ENCODE measurements around the gene MRPS18A. TPM values are rescaled to one million over a fixed set of nuclear protein-coding genes. Genes with fewer than 3 reads are reported as not detected.

The MRPS18A gene
- total RNA-seq, 1 experiment from 2014 or later = 54.8 TPM

GRCh38 chr6:43671801-43672690 lies 15.5 kb downstream of the MRPS18A start:
- Histone ChIP-seq H3K4me1 (replicated peaks; ENCODE audit: insufficient read depth) (peaks cover 45% of the 10 kb centered on the region), H3K36me3 (ENCODE audit: low read depth) (peaks cover 9% of the 10 kb centered on the region; the same call in 1 of the 2 replicates), H4K20me1 (ENCODE audit: insufficient read depth) (no peaks in the 10 kb centered on the region), H2AFZ (no peak overlapping the region), H3K27me3 (ENCODE audit: insufficient read depth, low read depth) (no peaks in the 10 kb centered on the region), H3K4me2 (no peak overlapping the region), H3K9me3 (ENCODE audit: insufficient read depth, low read depth) (no peaks in the 10 kb centered on the region), H3K79me2 (ENCODE audit: low read depth) (no peaks in the 10 kb centered on the region), H3K9me2 (ENCODE audit: insufficient read depth) (no peaks in the 10 kb centered on the region), H3K27ac (no peak overlapping the region), H3K4me3 (no peak overlapping the region), H3F3A (ENCODE audit: insufficient read depth, low read depth) (peaks cover 25% of the 10 kb centered on the region)
- ChIA-PET CTCF (no interaction called here), POLR2A (ENCODE audit: unreplicated experiment) (no interaction called here)
- no TSS peak for BruUV-seq (replicated peaks)
- no peak for DNase-seq
- TF ChIP-seq, protein P1, sequence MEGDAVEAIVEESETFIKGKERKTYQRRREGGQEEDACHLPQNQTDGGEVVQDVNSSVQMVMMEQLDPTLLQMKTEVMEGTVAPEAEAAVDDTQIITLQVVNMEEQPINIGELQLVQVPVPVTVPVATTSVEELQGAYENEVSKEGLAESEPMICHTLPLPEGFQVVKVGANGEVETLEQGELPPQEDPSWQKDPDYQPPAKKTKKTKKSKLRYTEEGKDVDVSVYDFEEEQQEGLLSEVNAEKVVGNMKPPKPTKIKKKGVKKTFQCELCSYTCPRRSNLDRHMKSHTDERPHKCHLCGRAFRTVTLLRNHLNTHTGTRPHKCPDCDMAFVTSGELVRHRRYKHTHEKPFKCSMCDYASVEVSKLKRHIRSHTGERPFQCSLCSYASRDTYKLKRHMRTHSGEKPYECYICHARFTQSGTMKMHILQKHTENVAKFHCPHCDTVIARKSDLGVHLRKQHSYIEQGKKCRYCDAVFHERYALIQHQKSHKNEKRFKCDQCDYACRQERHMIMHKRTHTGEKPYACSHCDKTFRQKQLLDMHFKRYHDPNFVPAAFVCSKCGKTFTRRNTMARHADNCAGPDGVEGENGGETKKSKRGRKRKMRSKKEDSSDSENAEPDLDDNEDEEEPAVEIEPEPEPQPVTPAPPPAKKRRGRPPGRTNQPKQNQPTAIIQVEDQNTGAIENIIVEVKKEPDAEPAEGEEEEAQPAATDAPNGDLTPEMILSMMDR (conservative IDR thresholded peaks at IDR 0.05) = no peak
- no peak for TF ChIP-seq EZH2 (IDR thresholded peaks at IDR 0.05; ENCODE audit: low read depth)
- intact Hi-C loops (cut with micrococcal nuclease; ENCODE audit: unreplicated experiment) = no loop called here

GRCh38 chr6:43671011-43671800 lies 16.4 kb downstream of the MRPS18A start:
- Histone ChIP-seq H3K27ac (peak overlapping the region; percentile 78), H3K4me1 (replicated peaks; ENCODE audit: insufficient read depth) (peaks cover 51% of the 10 kb centered on the region), H3K27me3 (ENCODE audit: insufficient read depth, low read depth) (no peaks in the 10 kb centered on the region), H3K4me3 (no peak overlapping the region), H2AFZ (no peak overlapping the region), H4K20me1 (ENCODE audit: insufficient read depth) (no peaks in the 10 kb centered on the region), H3K4me2 (no peak overlapping the region), H3K79me2 (ENCODE audit: low read depth) (no peaks in the 10 kb centered on the region), H3K9me2 (ENCODE audit: insufficient read depth) (no peaks in the 10 kb centered on the region), H3K36me3 (ENCODE audit: low read depth) (peaks cover 9% of the 10 kb centered on the region; the same call in 1 of the 2 replicates), H3F3A (ENCODE audit: insufficient read depth, low read depth) (peaks cover 33% of the 10 kb centered on the region), H3K9me3 (ENCODE audit: insufficient read depth, low read depth) (no peaks in the 10 kb centered on the region)
- DNase-seq = no peak
- TF ChIP-seq, protein P1 (conservative IDR thresholded peaks at IDR 0.05) = no peak
- TF ChIP-seq EZH2 (IDR thresholded peaks at IDR 0.05; ENCODE audit: low read depth) = no peak
- CTCF ChIA-PET = interaction anchor here (0.5 kb wide), 1 partner anchor 405 kb away, joined by 3 read pairs; no protein-coding TSS in a partner anchor
- intact Hi-C loops (cut with micrococcal nuclease; ENCODE audit: unreplicated experiment) = no loop called here
- no TSS peak for BruUV-seq (replicated peaks)
- POLR2A ChIA-PET (ENCODE audit: unreplicated experiment) = no interaction called here

DNA sequence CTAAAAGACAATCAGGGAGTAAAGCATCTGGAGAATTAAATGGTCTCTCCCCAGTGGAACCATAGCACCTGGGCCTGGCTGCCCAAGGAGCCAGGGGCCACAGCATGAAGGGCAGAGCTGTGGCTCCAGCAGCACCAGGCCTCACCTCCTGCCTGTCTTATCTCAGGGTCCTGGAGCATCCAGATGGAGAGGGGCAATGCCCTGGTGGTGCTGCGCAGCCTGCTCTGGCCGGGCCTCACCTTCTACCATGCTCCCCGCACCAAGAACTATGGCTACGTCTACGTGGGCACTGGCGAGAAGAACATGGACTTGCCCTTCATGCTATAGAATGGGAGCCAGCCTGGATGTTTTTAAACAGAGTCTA lies 17.0 kb downstream of the MRPS18A start:
- BruUV-seq (replicated peaks) = no TSS peak
- Histone ChIP-seq H3K9me3 (ENCODE audit: insufficient read depth, low read depth) (no peaks in the 10 kb centered on the region), H3K9me2 (ENCODE audit: insufficient read depth) (no peaks in the 10 kb centered on the region), H3K27me3 (ENCODE audit: insufficient read depth, low read depth) (no peaks in the 10 kb centered on the region), H4K20me1 (ENCODE audit: insufficient read depth) (no peaks in the 10 kb centered on the region), H3K4me2 (peak overlapping the region; percentile 69), H3K36me3 (ENCODE audit: low read depth) (peaks cover 9% of the 10 kb centered on the region; the same call in 1 of the 2 replicates), H3K79me2 (ENCODE audit: low read depth) (no peaks in the 10 kb centered on the region), H3K27ac (peak overlapping the region; percentile 78), H3F3A (ENCODE audit: insufficient read depth, low read depth) (peaks cover 33% of the 10 kb centered on the region), H2AFZ (no peak overlapping the region), H3K4me1 (replicated peaks; ENCODE audit: insufficient read depth) (peaks cover 52% of the 10 kb centered on the region), H3K4me3 (no peak overlapping the region)
- TF ChIP-seq, protein P1 (conservative IDR thresholded peaks at IDR 0.05) = no peak
- TF ChIP-seq EZH2 (IDR thresholded peaks at IDR 0.05; ENCODE audit: low read depth) = no peak
- ChIA-PET CTCF (interaction anchor here (0.5 to 1.4 kb wide), 2 partner anchors 54 to 406 kb away, joined by 3 to 5 read pairs; no protein-coding TSS in a partner anchor), POLR2A (ENCODE audit: unreplicated experiment) (no interaction called here)
- DNase-seq = no peak
- intact Hi-C loops (cut with micrococcal nuclease; ENCODE audit: unreplicated experiment) = no loop called here

All from PC-9 (cell line).